K562 (cell line): Measurements from ENCODE around the gene ITSN1. TPM values are rescaled to one million over a fixed set of nuclear protein-coding genes. Genes with fewer than 3 reads are reported as not detected.

ENCODE experiments used
- CSDE1 ChIP-seq, 2 experiments: fragments of 450-650 bp; IDR thresholded peaks; 2 replicates each; pipeline ENCODE4 v1.6.1; 2016; ENCODE audit warnings: mild to moderate bottlenecking in 1 of 2
- GTF2B ChIP-seq: IDR thresholded peaks from 2 replicates; pipeline ENCODE4 v1.6.1; 2011; ENCODE audit not compliant: insufficient read length; ENCODE audit errors: extremely low read depth
- HDGF ChIP-seq: fragments of 450-650 bp; IDR thresholded peaks from 2 replicates; pipeline ENCODE4 v1.6.1; 2016
- MGA ChIP-seq: fragments of 450-650 bp; IDR thresholded peaks from 2 replicates; pipeline ENCODE4 v1.6.1; 2016; ENCODE audit warnings: mild to moderate bottlenecking, moderate library complexity
- NCOA4 ChIP-seq: fragments of 450-650 bp; IDR thresholded peaks from 2 replicates; pipeline ENCODE4 v1.6.1; 2018; ENCODE audit warnings: mild to moderate bottlenecking; ENCODE audit not compliant: partially characterized antibody
- POLR2G ChIP-seq: fragments of 200-400 bp; formaldehyde crosslinking; IDR thresholded peaks from 2 replicates; pipeline ENCODE4 v1.6.1; 2017; ENCODE audit warnings: low read depth, mild to moderate bottlenecking, antibody characterized with exemption, low read length, moderate library complexity
- ZNF609 ChIP-seq: sonication (generic); formaldehyde crosslinking; IDR thresholded peaks from 2 replicates; pipeline ENCODE4 v1.8.1; 2023; ENCODE audit warnings: missing genetic modification reagents, mild to moderate bottlenecking, borderline replicate concordance
- ZNF780A ChIP-seq: fragments of 250-450 bp; sonication (Bioruptor Pico); IDR thresholded peaks from 2 replicates; pipeline ENCODE4 v1.5.0; 2021; ENCODE audit warnings: mild to moderate bottlenecking
- polyA plus RNA-seq, 8 experiments: library from polyadenylated mRNA; depleted of rRNA in 4 of 8; stranded (reverse) in 5 of 8; unstranded in 3 of 8; fragments of >200 nt; fragmentation: Nextera tagmentation in 2 of 8; fragmentation: Illumina TruSeq in 1 of 8; extraction: Ambion mirVana in 2 of 8; extraction: Trizol in 1 of 8; gene quantifications; 2 replicates each; pipeline versions ENCODE4 v1.2.1 to v1.2.3, GENCODE V29; 2011 to 2014; ENCODE audit warnings: inconsistent platforms in 1 of 8, missing spikeins in 1 of 8
- total RNA-seq, 7 experiments: library from RNA; depleted of rRNA in 6 of 7; stranded (reverse); fragments of >200 nt in 6 of 7; fragmentation: Illumina TruSeq in 2 of 7; extraction: Trizol in 2 of 7; gene quantifications; 2 replicates each; pipeline versions ENCODE4 v1.2.1 to v1.2.3, GENCODE V29; 2011 to 2021; ENCODE audit warnings: low replicate concordance in 1 of 7

ITSN1 gene
- total and polyA plus RNA-seq, 9 of the 15 experiments (the other 6 are each of a cell fraction or from before 2014, with no cell fraction given), result 1.1 to 12.6 (median 4.8) TPM

- TF ChIP-seq MGA, result peak; percentile 41; the same call in 1 of the 2 replicates
- TF ChIP-seq ZNF780A (CRISPR knock-in tag), result no peak
- TF ChIP-seq HDGF, result no peak
- TF ChIP-seq GTF2B, result no peak
- TF ChIP-seq ZNF609 (CRISPR knock-in tag), result no peak
- TF ChIP-seq CSDE1 (IDR thresholded peaks at IDR 0.05), result no peak
- no peak for TF ChIP-seq NCOA4
- TF ChIP-seq POLR2G, result peak; percentile 31; the same call in 1 of the 2 replicates
Measured at GRCh38 chr21:33901412-33902288, 259.3 kb downstream of the ITSN1 start (continued).
